OCI-LY3 (cell line): ENCODE measurements around the gene RPRML.

Source experiments
- H2AFZ ChIP-seq: fragments of 200-600, 300-600 bp; shearing (Covaris generic); 2 replicates; pipeline ENCODE4 v1.6.0; 2014; ENCODE audit warnings: antibody characterized with exemption, low read depth, low read length
- H3K27ac ChIP-seq: fragments of 200-600, 300-600 bp; sonication (generic); 2 replicates; pipeline ENCODE4 v1.5.1; 2014; ENCODE audit warnings: mild to moderate bottlenecking, low read length, moderate library complexity, mixed read lengths
- H3K27me3 ChIP-seq: fragments of 200-600, 300-600 bp; sonication (generic); 2 replicates; pipeline ENCODE4 v1.6.1; 2014; ENCODE audit warnings: low read depth, low read length, mixed read lengths
- H3K36me3 ChIP-seq: fragments of 200-600, 300-600 bp; sonication (generic); replicated peaks from 2 replicates; pipeline ENCODE3; 2014; ENCODE audit warnings: low read depth, low read length, mixed read lengths
- H3K4me1 ChIP-seq: fragments of 300-600, 200-600 bp; sonication (generic); 2 replicates; pipeline ENCODE4 v1.6.1; 2014; ENCODE audit warnings: low read length, mixed read lengths
- H3K4me2 ChIP-seq: fragments of 200-600, 300-600 bp; sonication (generic); 2 replicates; pipeline ENCODE4 v1.6.1; 2014; ENCODE audit warnings: low read length, mixed read lengths
- H3K4me3 ChIP-seq: fragments of 300-600, 200-600 bp; sonication (generic); 2 replicates; pipeline ENCODE4 v1.5.1; 2014; ENCODE audit warnings: antibody characterized with exemption, mild to moderate bottlenecking, low read length, moderate library complexity
- H3K79me2 ChIP-seq: fragments of 300-600, 200-600 bp; shearing (Covaris generic); 2 replicates; pipeline ENCODE4 v1.6.1; 2014; ENCODE audit warnings: mild to moderate bottlenecking, low read length, mixed read lengths
- H3K9ac ChIP-seq: fragments of 300-600, 200-600 bp; shearing (Covaris generic); 2 replicates; pipeline ENCODE4 v1.6.0; 2014; ENCODE audit warnings: mild to moderate bottlenecking, low read length, moderate library complexity
- H3K9me3 ChIP-seq: fragments of 200-600, 300-600 bp; shearing (Covaris generic); 2 replicates; pipeline ENCODE4 v1.6.1; 2014; ENCODE audit warnings: low read length, mixed read lengths; ENCODE audit not compliant: insufficient read depth
- H4K20me1 ChIP-seq: fragments of 200-600, 300-600 bp; sonication (generic); 2 replicates; pipeline ENCODE4 v1.6.1; 2016; ENCODE audit warnings: low read length, mixed read lengths; ENCODE audit not compliant: insufficient read depth
- EZH2phosphoT487 ChIP-seq: fragments of 200-600 bp; shearing (Covaris generic); IDR thresholded peaks from 2 replicates; pipeline ENCODE4 v1.6.1; 2018; ENCODE audit warnings: antibody characterized with exemption, mixed run types, low read depth
- TF ChIP-seq, protein P1 (sequence below): fragments of 200-600, 300-600 bp; sonication (generic); IDR thresholded peaks from 2 replicates; pipeline ENCODE4 v1.5.1; 2014; ENCODE audit warnings: antibody characterized with exemption, low read length, low read depth

RPRML gene

DNA sequence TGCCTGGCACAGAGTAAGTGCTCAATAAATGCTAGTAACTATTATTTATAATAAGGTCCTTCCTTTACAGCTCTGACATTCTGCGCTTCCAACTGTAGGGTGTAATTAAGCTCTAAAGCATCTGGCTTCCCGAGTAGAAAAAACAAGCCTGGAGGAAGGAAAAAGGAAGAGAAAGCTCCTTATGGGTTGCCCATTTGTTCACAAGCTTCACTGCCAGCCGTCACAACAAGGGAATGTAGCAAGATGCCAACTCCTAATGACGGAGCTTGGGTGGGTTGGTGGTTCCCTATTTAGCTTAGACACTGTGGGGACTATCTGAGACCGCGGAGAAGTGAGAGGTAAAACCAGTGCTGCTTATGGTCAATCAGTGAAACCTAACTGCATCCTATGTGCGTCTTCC, 7.3 kb upstream of the RPRML start:
- Histone ChIP-seq H3K4me2 (no peak overlapping the region), H4K20me1 (no peaks in the 10 kb centered on the region), H3K27me3 (peaks cover 8% of the 10 kb centered on the region; the same call in 1 of the 2 replicates), H3K4me1 (no peaks in the 10 kb centered on the region), H3K4me3 (no peak overlapping the region), H3K27ac (no peak overlapping the region), H3K9ac (no peak overlapping the region), H3K79me2 (no peaks in the 10 kb centered on the region), H3K9me3 (no peaks in the 10 kb centered on the region), H3K36me3 (no peaks in the 10 kb centered on the region), H2AFZ (no peak overlapping the region)
- TF ChIP-seq EZH2phosphoT487, result no peak
- TF ChIP-seq, protein P1, sequence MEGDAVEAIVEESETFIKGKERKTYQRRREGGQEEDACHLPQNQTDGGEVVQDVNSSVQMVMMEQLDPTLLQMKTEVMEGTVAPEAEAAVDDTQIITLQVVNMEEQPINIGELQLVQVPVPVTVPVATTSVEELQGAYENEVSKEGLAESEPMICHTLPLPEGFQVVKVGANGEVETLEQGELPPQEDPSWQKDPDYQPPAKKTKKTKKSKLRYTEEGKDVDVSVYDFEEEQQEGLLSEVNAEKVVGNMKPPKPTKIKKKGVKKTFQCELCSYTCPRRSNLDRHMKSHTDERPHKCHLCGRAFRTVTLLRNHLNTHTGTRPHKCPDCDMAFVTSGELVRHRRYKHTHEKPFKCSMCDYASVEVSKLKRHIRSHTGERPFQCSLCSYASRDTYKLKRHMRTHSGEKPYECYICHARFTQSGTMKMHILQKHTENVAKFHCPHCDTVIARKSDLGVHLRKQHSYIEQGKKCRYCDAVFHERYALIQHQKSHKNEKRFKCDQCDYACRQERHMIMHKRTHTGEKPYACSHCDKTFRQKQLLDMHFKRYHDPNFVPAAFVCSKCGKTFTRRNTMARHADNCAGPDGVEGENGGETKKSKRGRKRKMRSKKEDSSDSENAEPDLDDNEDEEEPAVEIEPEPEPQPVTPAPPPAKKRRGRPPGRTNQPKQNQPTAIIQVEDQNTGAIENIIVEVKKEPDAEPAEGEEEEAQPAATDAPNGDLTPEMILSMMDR, result no peak

DNA sequence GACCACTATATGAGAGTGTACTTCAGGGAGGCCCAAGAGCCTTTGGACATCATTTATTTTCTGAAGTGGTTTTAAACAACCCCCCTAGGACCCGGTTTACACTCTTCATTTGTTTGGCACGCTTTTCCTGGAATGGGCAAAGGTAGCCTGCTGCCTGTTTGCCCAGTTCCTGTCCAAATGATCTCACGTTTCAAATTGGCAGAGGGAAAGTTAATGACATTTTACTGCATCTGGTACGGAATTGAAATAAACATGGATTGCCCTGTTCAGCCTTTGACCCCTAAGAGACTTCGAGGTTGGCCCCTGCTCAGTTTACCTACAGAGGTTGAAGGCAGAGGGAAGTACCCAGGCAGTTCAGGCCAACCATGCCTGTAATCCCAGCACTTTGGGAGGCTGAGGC, 5.8 kb upstream of the RPRML start:
- Histone ChIP-seq H2AFZ (no peak overlapping the region), H4K20me1 (no peaks in the 10 kb centered on the region), H3K36me3 (no peaks in the 10 kb centered on the region), H3K9ac (no peak overlapping the region), H3K4me3 (no peak overlapping the region), H3K9me3 (no peaks in the 10 kb centered on the region), H3K27ac (no peak overlapping the region), H3K4me2 (no peak overlapping the region), H3K4me1 (no peaks in the 10 kb centered on the region), H3K27me3 (peaks cover 8% of the 10 kb centered on the region; the same call in 1 of the 2 replicates), H3K79me2 (no peaks in the 10 kb centered on the region)
- no peak for TF ChIP-seq EZH2phosphoT487
- TF ChIP-seq, protein P1, result no peak

DNA sequence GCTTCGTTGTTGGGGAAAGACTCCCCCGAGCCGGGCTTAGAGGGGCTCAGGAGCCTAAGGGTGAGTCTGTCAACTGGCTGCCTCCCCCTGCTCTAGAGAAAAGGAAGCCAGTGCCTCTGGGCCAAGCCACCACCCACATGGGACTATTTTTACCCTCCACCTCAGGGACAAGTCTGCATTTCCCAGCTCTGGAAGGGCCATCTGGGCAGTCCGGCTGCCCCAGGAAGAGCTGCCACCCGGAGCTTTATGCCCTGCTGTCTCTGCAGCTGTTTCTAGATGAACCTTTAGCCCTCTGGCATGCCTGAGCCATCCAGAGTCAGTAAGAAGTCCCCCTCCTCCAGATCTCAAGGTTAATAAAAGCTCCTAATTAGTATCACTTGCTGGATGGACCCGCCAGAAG, 5.3 kb upstream of the RPRML start:
- no peak for TF ChIP-seq EZH2phosphoT487
- TF ChIP-seq, protein P1, result no peak
- H3K4me2 ChIP-seq, result no peak overlapping the region

DNA sequence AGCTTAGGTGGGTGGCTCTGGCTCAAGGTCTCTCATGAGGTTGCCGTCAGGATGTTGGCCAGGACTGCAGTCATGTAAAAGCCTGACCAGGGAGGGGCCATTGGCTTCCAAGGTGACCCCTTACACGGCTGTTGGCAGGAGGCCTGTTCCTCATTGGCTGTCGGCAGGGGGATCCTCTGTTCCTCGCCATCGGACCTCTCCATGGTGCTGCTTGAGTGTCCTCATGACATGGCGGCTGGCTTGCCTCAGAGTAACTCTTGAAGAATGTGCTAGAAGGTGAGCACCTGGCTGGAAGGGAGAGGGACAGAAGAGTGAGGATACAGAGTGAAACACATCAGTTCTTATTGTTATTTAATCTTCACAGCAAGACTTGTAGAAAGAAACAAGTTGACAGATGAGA, 4.7 kb upstream of the RPRML start:
- Histone ChIP-seq H3K9ac (no peak overlapping the region), H3K27ac (no peak overlapping the region), H3K4me2 (no peak overlapping the region), H3K4me3 (no peak overlapping the region), H3K9me3 (no peaks in the 10 kb centered on the region), H2AFZ (no peak overlapping the region), H3K27me3 (peaks cover 6% of the 10 kb centered on the region; the same call in 1 of the 2 replicates), H4K20me1 (no peaks in the 10 kb centered on the region), H3K79me2 (no peaks in the 10 kb centered on the region), H3K36me3 (no peaks in the 10 kb centered on the region), H3K4me1 (no peaks in the 10 kb centered on the region)
- TF ChIP-seq EZH2phosphoT487, result no peak
- TF ChIP-seq, protein P1, result no peak

More for the DNA sequence above, 5.3 kb upstream of the RPRML start:
- H3K4me1 ChIP-seq, result no peaks in the 10 kb centered on the region
- H3K79me2 ChIP-seq, result no peaks in the 10 kb centered on the region
- no peak overlapping the region for H3K4me3 ChIP-seq
- peaks cover 8% of the 10 kb centered on the region; the same call in 1 of the 2 replicates for H3K27me3 ChIP-seq
- H3K9ac ChIP-seq, result no peak overlapping the region
- H3K9me3 ChIP-seq, result no peaks in the 10 kb centered on the region
- H3K27ac ChIP-seq, result no peak overlapping the region
- H3K36me3 ChIP-seq, result no peaks in the 10 kb centered on the region
- no peak overlapping the region for H2AFZ ChIP-seq
- no peaks in the 10 kb centered on the region for H4K20me1 ChIP-seq
